Measurements from ENCODE around the gene ADAP1. TPM values are rescaled to one million over a fixed set of nuclear protein-coding genes. Genes with fewer than 3 reads are reported as not detected.

ADAP1 gene
- total and polyA plus RNA-seq, 2 of the 13 experiments (the other 11 are each of a cell fraction or from before 2014, with no cell fraction given) = 10.5 to 24.6 TPM

DNA sequence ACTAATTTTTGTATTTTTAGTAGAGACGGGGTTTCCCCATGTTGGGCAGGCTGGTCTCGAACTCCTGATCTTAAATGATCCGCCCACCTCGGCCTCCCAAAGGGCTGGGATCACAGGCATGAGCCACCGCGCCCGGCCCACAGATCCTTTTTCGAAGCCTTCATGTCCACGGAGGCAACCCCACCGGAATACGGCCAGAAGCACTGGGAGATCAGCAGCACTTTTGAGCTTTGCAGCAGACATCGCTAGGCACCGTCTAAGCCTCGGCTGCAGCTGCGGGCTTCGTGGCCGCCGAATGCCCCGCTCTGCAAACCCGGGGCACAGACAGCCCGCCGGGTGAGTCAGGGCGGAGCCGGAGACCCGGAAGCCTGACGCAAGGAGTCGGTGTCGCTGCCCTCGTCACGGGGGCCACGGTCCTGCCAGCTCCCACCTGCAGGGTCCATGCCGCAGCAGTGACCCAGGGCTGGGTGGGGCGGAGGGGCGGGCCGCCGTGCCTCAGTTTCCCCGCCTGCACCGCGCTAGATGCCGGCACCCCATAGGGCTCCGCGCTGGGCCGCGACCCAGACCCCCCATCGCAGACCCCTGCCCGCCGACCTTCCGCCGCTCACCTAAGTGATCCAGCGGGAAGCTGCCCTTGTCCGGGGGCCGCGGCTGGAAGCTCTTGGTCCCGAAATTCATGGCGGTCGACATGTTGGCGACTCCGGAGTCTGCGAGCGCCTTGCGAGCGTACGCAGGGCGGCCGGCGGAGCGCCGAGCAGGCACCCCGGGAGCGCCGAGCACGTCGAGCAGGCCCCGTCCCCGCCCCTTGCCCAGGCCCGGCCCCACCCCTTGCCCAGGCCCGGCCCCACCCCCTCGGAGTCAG lies 20.6 kb upstream of the ADAP1 start, which contains the start of gene COX19 (continued):
- peak; percentile 27; the same call in 1 of the 2 replicates for TF ChIP-seq ZNF503 (CRISPR knock-in tag; IDR thresholded peaks at IDR 0.05)
- TF ChIP-seq, protein P1, sequence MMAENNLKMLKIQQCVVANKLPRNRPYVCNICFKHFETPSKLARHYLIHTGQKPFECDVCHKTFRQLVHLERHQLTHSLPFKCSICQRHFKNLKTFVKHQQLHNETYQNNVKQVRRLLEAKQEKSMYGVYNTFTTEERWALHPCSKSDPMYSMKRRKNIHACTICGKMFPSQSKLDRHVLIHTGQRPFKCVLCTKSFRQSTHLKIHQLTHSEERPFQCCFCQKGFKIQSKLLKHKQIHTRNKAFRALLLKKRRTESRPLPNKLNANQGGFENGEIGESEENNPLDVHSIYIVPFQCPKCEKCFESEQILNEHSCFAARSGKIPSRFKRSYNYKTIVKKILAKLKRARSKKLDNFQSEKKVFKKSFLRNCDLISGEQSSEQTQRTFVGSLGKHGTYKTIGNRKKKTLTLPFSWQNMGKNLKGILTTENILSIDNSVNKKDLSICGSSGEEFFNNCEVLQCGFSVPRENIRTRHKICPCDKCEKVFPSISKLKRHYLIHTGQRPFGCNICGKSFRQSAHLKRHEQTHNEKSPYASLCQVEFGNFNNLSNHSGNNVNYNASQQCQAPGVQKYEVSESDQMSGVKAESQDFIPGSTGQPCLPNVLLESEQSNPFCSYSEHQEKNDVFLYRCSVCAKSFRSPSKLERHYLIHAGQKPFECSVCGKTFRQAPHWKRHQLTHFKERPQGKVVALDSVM (CRISPR knock-in tag; IDR thresholded peaks at IDR 0.05) = no peak
- TF ChIP-seq SIX4 (CRISPR knock-in tag; IDR thresholded peaks at IDR 0.05) = peak; percentile 18; the same call in 1 of the 2 replicates
- TF ChIP-seq ZNF136 (CRISPR knock-in tag; IDR thresholded peaks at IDR 0.05; ENCODE audit: low read depth) = peak; percentile 88; the same call in 1 of the 2 replicates
- peak; percentile 38; the same call in 1 of the 2 replicates for TF ChIP-seq ZNF879 (CRISPR knock-in tag; IDR thresholded peaks at IDR 0.05)
- 0 out of 2 replicates have a peak, but pooled peaks have one; percentile 29 for TF ChIP-seq RARG (CRISPR knock-in tag; IDR thresholded peaks at IDR 0.05; ENCODE audit: low read depth)
- no peak for TF ChIP-seq NPAS2 (CRISPR knock-in tag; IDR thresholded peaks at IDR 0.05; ENCODE audit: borderline replicate concordance)
- TF ChIP-seq HHEX (CRISPR knock-in tag; IDR thresholded peaks at IDR 0.05) = no peak
- no peak for TF ChIP-seq LCORL (IDR thresholded peaks at IDR 0.05)
- TF ChIP-seq LCORL (CRISPR knock-in tag; IDR thresholded peaks at IDR 0.05) = peak; percentile 13; the same call in 1 of the 2 replicates
- peak; percentile 55; the same call in 1 of the 2 replicates for TF ChIP-seq PRDM10 (CRISPR knock-in tag; IDR thresholded peaks at IDR 0.05; ENCODE audit: low read depth)
- TF ChIP-seq, protein P2, sequence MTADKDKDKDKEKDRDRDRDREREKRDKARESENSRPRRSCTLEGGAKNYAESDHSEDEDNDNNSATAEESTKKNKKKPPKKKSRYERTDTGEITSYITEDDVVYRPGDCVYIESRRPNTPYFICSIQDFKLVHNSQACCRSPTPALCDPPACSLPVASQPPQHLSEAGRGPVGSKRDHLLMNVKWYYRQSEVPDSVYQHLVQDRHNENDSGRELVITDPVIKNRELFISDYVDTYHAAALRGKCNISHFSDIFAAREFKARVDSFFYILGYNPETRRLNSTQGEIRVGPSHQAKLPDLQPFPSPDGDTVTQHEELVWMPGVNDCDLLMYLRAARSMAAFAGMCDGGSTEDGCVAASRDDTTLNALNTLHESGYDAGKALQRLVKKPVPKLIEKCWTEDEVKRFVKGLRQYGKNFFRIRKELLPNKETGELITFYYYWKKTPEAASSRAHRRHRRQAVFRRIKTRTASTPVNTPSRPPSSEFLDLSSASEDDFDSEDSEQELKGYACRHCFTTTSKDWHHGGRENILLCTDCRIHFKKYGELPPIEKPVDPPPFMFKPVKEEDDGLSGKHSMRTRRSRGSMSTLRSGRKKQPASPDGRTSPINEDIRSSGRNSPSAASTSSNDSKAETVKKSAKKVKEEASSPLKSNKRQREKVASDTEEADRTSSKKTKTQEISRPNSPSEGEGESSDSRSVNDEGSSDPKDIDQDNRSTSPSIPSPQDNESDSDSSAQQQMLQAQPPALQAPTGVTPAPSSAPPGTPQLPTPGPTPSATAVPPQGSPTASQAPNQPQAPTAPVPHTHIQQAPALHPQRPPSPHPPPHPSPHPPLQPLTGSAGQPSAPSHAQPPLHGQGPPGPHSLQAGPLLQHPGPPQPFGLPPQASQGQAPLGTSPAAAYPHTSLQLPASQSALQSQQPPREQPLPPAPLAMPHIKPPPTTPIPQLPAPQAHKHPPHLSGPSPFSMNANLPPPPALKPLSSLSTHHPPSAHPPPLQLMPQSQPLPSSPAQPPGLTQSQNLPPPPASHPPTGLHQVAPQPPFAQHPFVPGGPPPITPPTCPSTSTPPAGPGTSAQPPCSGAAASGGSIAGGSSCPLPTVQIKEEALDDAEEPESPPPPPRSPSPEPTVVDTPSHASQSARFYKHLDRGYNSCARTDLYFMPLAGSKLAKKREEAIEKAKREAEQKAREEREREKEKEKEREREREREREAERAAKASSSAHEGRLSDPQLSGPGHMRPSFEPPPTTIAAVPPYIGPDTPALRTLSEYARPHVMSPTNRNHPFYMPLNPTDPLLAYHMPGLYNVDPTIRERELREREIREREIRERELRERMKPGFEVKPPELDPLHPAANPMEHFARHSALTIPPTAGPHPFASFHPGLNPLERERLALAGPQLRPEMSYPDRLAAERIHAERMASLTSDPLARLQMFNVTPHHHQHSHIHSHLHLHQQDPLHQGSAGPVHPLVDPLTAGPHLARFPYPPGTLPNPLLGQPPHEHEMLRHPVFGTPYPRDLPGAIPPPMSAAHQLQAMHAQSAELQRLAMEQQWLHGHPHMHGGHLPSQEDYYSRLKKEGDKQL (CRISPR knock-in tag; IDR thresholded peaks at IDR 0.05; ENCODE audit: low read depth) = peak; percentile 54; the same call in 1 of the 2 replicates
- peak; percentile 78 for TF ChIP-seq HDAC1 (CRISPR knock-in tag; IDR thresholded peaks at IDR 0.05)
